SK-N-SH (cell line): ENCODE measurements around the gene TOX2. TPM values are rescaled to one million over a fixed set of nuclear protein-coding genes. Genes with fewer than 3 reads are reported as not detected.

ENCODE experiments used
- CTCF ChIA-PET: fragments of 300-600, 350-600 bp; formaldehyde crosslinking; extraction: SDS; loops from one replicate; lab custom pipeline; 2021; lab: Yijun Ruan, JAX
- POLR2A ChIA-PET: fragments of 350-600 bp; sonication (Branson Sonifier 250); formaldehyde crosslinking; extraction: SDS; loops from one replicate; lab custom pipeline; 2020; ENCODE audit warnings: antibody characterized with exemption, inconsistent platforms; lab: Yijun Ruan, JAX
- DNase-seq: peaks from one replicate; pipeline ENCODE4 v3.0.0; 2012
- H2AFZ ChIP-seq: fragments of 200-600 bp; sonication (generic); 2 replicates; pipeline ENCODE4 v1.8.1; 2016; ENCODE audit warnings: antibody characterized with exemption, mild to moderate bottlenecking, low read depth
- H3F3A ChIP-seq: fragments of 200-600 bp; sonication (generic); replicated peaks from 2 replicates; pipeline ENCODE3; 2016; ENCODE audit warnings: antibody characterized with exemption, mild to moderate bottlenecking; ENCODE audit not compliant: insufficient read depth
- H3K27ac ChIP-seq, 2 experiments: fragments of 200-500 bp in 1 of 2; fragments of 200-600 bp in 1 of 2; sonication (Bioruptor generic) in 1 of 2; sonication (generic), shearing (Covaris generic) in 1 of 2; 2 replicates each; pipeline versions ENCODE4 v1.5.1 to v1.6.1; 2014 to 2016; ENCODE audit warnings: low read depth in 2 of 2, inconsistent platforms in 1 of 2, low read length in 1 of 2, mild to moderate bottlenecking in 1 of 2, mixed read lengths in 1 of 2
- H3K27me3 ChIP-seq: fragments of 200-600 bp; sonication (generic), shearing (Covaris generic); 2 replicates; pipeline ENCODE4 v1.6.1; 2016; ENCODE audit warnings: mixed run types; ENCODE audit not compliant: insufficient read depth
- H3K36me3 ChIP-seq, 2 experiments: fragments of 200-500 bp in 1 of 2; fragments of 200-600 bp in 1 of 2; sonication (Bioruptor generic) in 1 of 2; sonication (generic) in 1 of 2; replicated peaks in 1 of 2; 2 replicates each; pipeline versions ENCODE3 to v1.5.1; 2014 to 2016; ENCODE audit warnings: low read length in 1 of 2, mild to moderate bottlenecking in 1 of 2; ENCODE audit not compliant: insufficient read depth in 2 of 2, control insufficient read depth in 1 of 2
- H3K4me1 ChIP-seq, 2 experiments: fragments of 200-500 bp in 1 of 2; fragments of 200-600 bp in 1 of 2; sonication (Bioruptor generic) in 1 of 2; sonication (generic), shearing (Covaris generic) in 1 of 2; 2 replicates each; pipeline versions ENCODE4 v1.5.1 to v1.6.1; 2014 to 2016; ENCODE audit warnings: low read depth in 1 of 2, low read length in 1 of 2, mixed run types in 1 of 2; ENCODE audit not compliant: insufficient read depth in 2 of 2, control insufficient read depth in 1 of 2
- H3K4me2 ChIP-seq: fragments of 200-600 bp; sonication (generic), shearing (Covaris generic); 2 replicates; pipeline ENCODE4 v1.6.1; 2017; ENCODE audit warnings: mixed run types
- H3K4me3 ChIP-seq, 2 experiments: fragments of 200-500 bp in 1 of 2; fragments of 200-600 bp in 1 of 2; sonication (Bioruptor generic) in 1 of 2; sonication (generic), shearing (Covaris generic) in 1 of 2; 2 replicates each; pipeline versions ENCODE4 v1.5.1 to v1.8.1; 2014 to 2016; ENCODE audit warnings: low read depth in 2 of 2, inconsistent platforms in 1 of 2, low read length in 1 of 2, mild to moderate bottlenecking in 1 of 2, mixed read lengths in 1 of 2, moderate library complexity in 1 of 2
- H3K79me2 ChIP-seq: fragments of 200-600 bp; sonication (generic); 2 replicates; pipeline ENCODE4 v1.8.1; 2017; ENCODE audit warnings: mild to moderate bottlenecking; ENCODE audit not compliant: insufficient read depth
- H3K9ac ChIP-seq: fragments of 200-600 bp; sonication (generic); 2 replicates; pipeline ENCODE4 v1.6.1; 2017; ENCODE audit warnings: mixed run types
- H3K9me2 ChIP-seq: fragments of 200-600 bp; sonication (generic); 2 replicates; pipeline ENCODE4 v1.6.1; 2017; ENCODE audit warnings: mixed run types
- H3K9me3 ChIP-seq: fragments of 200-600 bp; sonication (generic); 2 replicates; pipeline ENCODE4 v1.6.1; 2017; ENCODE audit warnings: mixed run types, mild to moderate bottlenecking, moderate library complexity
- H4K20me1 ChIP-seq: fragments of 200-600 bp; sonication (generic); 2 replicates; pipeline ENCODE4 v1.6.1; 2017; ENCODE audit warnings: mild to moderate bottlenecking, mixed run types; ENCODE audit not compliant: insufficient read depth
- FOSL2 ChIP-seq: IDR thresholded peaks from 2 replicates; pipeline ENCODE4 v1.4.0; 2012; ENCODE audit warnings: low read depth, mild to moderate bottlenecking, moderate library complexity, borderline replicate concordance
- FOXJ3 ChIP-seq: sonication (generic); formaldehyde crosslinking; IDR thresholded peaks from 2 replicates; pipeline ENCODE4 v1.5.1; 2020; ENCODE audit warnings: mild to moderate bottlenecking, missing genetic modification reagents
- FOXM1 ChIP-seq: IDR thresholded peaks from 2 replicates; pipeline ENCODE4 v1.4.0; 2012; ENCODE audit warnings: low read depth, mild to moderate bottlenecking
- JUND ChIP-seq: IDR thresholded peaks from 2 replicates; pipeline ENCODE4 v1.4.0; 2012
- MXI1 ChIP-seq: IDR thresholded peaks from 2 replicates; pipeline ENCODE4 v1.6.1; 2012; ENCODE audit warnings: mild to moderate bottlenecking, low read depth, low read length, improper control_type of control experiment
- NFIC ChIP-seq: IDR thresholded peaks from 2 replicates; pipeline ENCODE4 v1.4.0; 2012; ENCODE audit warnings: borderline replicate concordance
- POLR2AphosphoS5 ChIP-seq: IDR thresholded peaks from 2 replicates; pipeline ENCODE4 v1.6.1; 2012; ENCODE audit warnings: low read depth, low read length
- RAD21 ChIP-seq: IDR thresholded peaks from 2 replicates; pipeline ENCODE4 v1.6.1; 2012; ENCODE audit warnings: mild to moderate bottlenecking, low read length
- RFX5 ChIP-seq: IDR thresholded peaks from 2 replicates; pipeline ENCODE4 v1.6.1; 2012; ENCODE audit warnings: mild to moderate bottlenecking, improper control_type of control experiment, low read length
- RXRA ChIP-seq: IDR thresholded peaks from 2 replicates; pipeline ENCODE4 v1.4.0; 2012; ENCODE audit warnings: low read depth, mild to moderate bottlenecking, borderline replicate concordance
- SIN3A ChIP-seq: IDR thresholded peaks from 2 replicates; pipeline ENCODE4 v1.6.1; 2012; ENCODE audit warnings: low read depth, mild to moderate bottlenecking, low read length, moderate library complexity, borderline replicate concordance
- TAF1 ChIP-seq: IDR thresholded peaks from 2 replicates; pipeline ENCODE4 v1.6.1; 2012; ENCODE audit warnings: low read depth, mild to moderate bottlenecking, low read length, moderate library complexity, borderline replicate concordance
- YY1 ChIP-seq: IDR thresholded peaks from 2 replicates; pipeline ENCODE4 v1.4.0; 2012; ENCODE audit warnings: low read depth, mild to moderate bottlenecking
- WGBS: methylation state at CpG from one replicate; pipeline ENCODE4 v1.1.6; 2017; ENCODE audit warnings: low lambda C conversion rate; 5-methylcytosine and 5-hydroxymethylcytosine counted together
- polyA plus RNA-seq, 3 experiments: library from polyadenylated mRNA; depleted of rRNA; stranded (reverse); fragments of >200 nt; gene quantifications; 2 replicates each; pipeline ENCODE4 v1.2.3, GENCODE V29; 2012
- TF ChIP-seq, protein P1 (sequence below): IDR thresholded peaks from 2 replicates; pipeline ENCODE4; 2012
- TF ChIP-seq, protein P2 (sequence below): IDR thresholded peaks from 2 replicates; pipeline ENCODE4 v1.4.0; 2012; ENCODE audit warnings: low read depth, borderline replicate concordance
- TF ChIP-seq, protein P3 (sequence below): fragments of 150-350 bp; IDR thresholded peaks from 2 replicates; pipeline ENCODE4 v1.6.1; 2017; ENCODE audit warnings: antibody characterized with exemption, low read length, low read depth, borderline replicate concordance
- TF ChIP-seq, protein P4 (sequence below): IDR thresholded peaks from 2 replicates; pipeline ENCODE4 v1.6.1; 2012; ENCODE audit warnings: mild to moderate bottlenecking, low read depth, low read length, moderate library complexity
- TF ChIP-seq, protein P5 (sequence below): IDR thresholded peaks from 2 replicates; pipeline ENCODE4 v1.4.0; 2012; ENCODE audit warnings: low read depth, borderline replicate concordance

Gene TOX2
- polyA plus RNA-seq, 1 of the 3 experiments (the other 2 are of a cell fraction), result 15.4 TPM

DNA sequence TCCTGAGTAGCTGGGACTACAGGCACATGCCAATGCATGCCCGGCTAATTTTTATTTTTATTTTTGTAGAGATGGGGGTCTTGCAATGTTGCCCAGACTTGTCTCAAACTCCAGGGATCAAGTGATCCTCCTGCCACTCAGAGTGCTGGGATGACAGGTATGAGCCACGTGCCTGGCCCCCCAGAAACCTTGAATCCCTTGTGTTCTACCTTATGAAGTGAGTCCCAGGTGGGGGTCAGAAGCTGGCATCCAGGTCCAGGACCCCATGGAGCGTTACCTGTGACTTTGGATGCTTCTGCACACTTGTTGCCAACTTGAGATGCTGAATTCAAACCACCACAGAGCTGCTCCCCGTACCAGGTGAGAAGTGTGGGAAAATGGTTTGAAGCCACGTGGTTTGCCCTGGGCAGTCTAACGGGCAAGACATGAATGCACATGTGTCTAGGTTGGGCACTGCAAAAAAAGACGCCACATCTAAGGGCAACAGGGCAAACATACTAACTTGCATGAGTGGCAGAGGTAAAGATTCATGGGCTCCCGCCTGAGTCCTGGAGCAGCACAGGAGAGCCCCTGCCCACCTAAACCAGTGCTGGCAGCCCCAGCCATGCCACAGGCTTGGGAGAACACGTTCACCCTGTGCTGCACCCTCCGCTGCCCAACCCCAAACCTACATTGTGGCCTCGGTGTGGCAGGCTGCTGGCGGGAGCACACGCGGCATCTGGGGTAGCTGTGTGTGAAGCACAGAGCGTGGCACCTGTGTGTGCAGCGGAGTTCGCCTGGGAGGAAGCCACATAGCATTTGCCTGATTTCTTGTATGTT lies 171.2 kb downstream of the TOX2 start:
- H3K27me3 ChIP-seq, result no peaks in the 10 kb centered on the region
- no peak overlapping the region for H3K4me2 ChIP-seq
- WGBS, result 93% methylated on average over 15 of the region's 17 CpGs
- peaks cover 7 to 23% of the 10 kb centered on the region in 2 experiments; a peak in 3 of 4 replicates for H3K4me1 ChIP-seq
- no peak overlapping the region for H3K4me3 ChIP-seq
- ChIA-PET POLR2A (no interaction called here), CTCF (interaction anchor here (1.1 to 1.6 kb wide), 3 partner anchors 336 to 551 kb away, joined by 3 to 6 read pairs (median 5); no protein-coding TSS in a partner anchor)
- DNase-seq, result no peak
- H3K36me3 ChIP-seq, result no peaks in the 10 kb centered on the region
- H3K9me2 ChIP-seq, result no peaks in the 10 kb centered on the region
- no peaks in the 10 kb centered on the region for H4K20me1 ChIP-seq
- no peaks in the 10 kb centered on the region for H3K79me2 ChIP-seq
- H3F3A ChIP-seq, result no peaks in the 10 kb centered on the region
- no peak overlapping the region for H2AFZ ChIP-seq
- TF ChIP-seq RAD21, result no peak
- TF ChIP-seq NFIC, result no peak
- TF ChIP-seq FOXM1, result no peak
- no peak for TF ChIP-seq RFX5
- TF ChIP-seq, protein P1, sequence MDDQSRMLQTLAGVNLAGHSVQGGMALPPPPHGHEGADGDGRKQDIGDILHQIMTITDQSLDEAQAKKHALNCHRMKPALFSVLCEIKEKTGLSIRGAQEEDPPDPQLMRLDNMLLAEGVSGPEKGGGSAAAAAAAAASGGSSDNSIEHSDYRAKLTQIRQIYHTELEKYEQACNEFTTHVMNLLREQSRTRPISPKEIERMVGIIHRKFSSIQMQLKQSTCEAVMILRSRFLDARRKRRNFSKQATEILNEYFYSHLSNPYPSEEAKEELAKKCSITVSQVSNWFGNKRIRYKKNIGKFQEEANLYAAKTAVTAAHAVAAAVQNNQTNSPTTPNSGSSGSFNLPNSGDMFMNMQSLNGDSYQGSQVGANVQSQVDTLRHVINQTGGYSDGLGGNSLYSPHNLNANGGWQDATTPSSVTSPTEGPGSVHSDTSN, result no peak
- TF ChIP-seq, protein P2, sequence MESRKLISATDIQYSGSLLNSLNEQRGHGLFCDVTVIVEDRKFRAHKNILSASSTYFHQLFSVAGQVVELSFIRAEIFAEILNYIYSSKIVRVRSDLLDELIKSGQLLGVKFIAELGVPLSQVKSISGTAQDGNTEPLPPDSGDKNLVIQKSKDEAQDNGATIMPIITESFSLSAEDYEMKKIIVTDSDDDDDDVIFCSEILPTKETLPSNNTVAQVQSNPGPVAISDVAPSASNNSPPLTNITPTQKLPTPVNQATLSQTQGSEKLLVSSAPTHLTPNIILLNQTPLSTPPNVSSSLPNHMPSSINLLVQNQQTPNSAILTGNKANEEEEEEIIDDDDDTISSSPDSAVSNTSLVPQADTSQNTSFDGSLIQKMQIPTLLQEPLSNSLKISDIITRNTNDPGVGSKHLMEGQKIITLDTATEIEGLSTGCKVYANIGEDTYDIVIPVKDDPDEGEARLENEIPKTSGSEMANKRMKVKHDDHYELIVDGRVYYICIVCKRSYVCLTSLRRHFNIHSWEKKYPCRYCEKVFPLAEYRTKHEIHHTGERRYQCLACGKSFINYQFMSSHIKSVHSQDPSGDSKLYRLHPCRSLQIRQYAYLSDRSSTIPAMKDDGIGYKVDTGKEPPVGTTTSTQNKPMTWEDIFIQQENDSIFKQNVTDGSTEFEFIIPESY, result no peak
- no peak for TF ChIP-seq TAF1
- no peak for TF ChIP-seq FOSL2
- no peak for TF ChIP-seq POLR2AphosphoS5
- no peak for TF ChIP-seq JUND
- TF ChIP-seq YY1, result no peak
- TF ChIP-seq, protein P3, sequence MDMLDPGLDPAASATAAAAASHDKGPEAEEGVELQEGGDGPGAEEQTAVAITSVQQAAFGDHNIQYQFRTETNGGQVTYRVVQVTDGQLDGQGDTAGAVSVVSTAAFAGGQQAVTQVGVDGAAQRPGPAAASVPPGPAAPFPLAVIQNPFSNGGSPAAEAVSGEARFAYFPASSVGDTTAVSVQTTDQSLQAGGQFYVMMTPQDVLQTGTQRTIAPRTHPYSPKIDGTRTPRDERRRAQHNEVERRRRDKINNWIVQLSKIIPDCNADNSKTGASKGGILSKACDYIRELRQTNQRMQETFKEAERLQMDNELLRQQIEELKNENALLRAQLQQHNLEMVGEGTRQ, result no peak
- TF ChIP-seq, protein P4, sequence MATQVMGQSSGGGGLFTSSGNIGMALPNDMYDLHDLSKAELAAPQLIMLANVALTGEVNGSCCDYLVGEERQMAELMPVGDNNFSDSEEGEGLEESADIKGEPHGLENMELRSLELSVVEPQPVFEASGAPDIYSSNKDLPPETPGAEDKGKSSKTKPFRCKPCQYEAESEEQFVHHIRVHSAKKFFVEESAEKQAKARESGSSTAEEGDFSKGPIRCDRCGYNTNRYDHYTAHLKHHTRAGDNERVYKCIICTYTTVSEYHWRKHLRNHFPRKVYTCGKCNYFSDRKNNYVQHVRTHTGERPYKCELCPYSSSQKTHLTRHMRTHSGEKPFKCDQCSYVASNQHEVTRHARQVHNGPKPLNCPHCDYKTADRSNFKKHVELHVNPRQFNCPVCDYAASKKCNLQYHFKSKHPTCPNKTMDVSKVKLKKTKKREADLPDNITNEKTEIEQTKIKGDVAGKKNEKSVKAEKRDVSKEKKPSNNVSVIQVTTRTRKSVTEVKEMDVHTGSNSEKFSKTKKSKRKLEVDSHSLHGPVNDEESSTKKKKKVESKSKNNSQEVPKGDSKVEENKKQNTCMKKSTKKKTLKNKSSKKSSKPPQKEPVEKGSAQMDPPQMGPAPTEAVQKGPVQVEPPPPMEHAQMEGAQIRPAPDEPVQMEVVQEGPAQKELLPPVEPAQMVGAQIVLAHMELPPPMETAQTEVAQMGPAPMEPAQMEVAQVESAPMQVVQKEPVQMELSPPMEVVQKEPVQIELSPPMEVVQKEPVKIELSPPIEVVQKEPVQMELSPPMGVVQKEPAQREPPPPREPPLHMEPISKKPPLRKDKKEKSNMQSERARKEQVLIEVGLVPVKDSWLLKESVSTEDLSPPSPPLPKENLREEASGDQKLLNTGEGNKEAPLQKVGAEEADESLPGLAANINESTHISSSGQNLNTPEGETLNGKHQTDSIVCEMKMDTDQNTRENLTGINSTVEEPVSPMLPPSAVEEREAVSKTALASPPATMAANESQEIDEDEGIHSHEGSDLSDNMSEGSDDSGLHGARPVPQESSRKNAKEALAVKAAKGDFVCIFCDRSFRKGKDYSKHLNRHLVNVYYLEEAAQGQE, result no peak
- TF ChIP-seq, protein P5, sequence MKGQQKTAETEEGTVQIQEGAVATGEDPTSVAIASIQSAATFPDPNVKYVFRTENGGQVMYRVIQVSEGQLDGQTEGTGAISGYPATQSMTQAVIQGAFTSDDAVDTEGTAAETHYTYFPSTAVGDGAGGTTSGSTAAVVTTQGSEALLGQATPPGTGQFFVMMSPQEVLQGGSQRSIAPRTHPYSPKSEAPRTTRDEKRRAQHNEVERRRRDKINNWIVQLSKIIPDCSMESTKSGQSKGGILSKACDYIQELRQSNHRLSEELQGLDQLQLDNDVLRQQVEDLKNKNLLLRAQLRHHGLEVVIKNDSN, result no peak
- no peak for TF ChIP-seq RXRA
- no peak for TF ChIP-seq FOXJ3
- TF ChIP-seq MXI1, result no peak
- no peak for TF ChIP-seq SIN3A
- no peaks in the 10 kb centered on the region for H3K9me3 ChIP-seq
- H3K27ac ChIP-seq, result no peak overlapping the region
- no peak overlapping the region for H3K9ac ChIP-seq
